HG03558 (cell line): Measurements from ENCODE around the gene PDZRN4.
"Not testable (repeated sequence)": the region's sequence is repeated elsewhere in the genome, so short reads cannot be mapped to it uniquely, and the experiment has no call there.

Experiments used
- ATAC-seq: cut with Tn5 transposase; IDR thresholded peaks from one replicate; pipeline ENCODE4 v1.9.1; 2021; ENCODE audit warnings: moderate number of reproducible peaks; ENCODE audit not compliant: unreplicated experiment; ENCODE audit errors: extremely low read depth

The PDZRN4 gene

GRCh38 chr12:41606468-41607445 is 418.6 kb downstream of the PDZRN4 start:
- no peak for ATAC-seq

- ATAC-seq, result no peak
Measured at GRCh38 chr12:41612892-41613557, 424.9 kb downstream of the PDZRN4 start.

DNA sequence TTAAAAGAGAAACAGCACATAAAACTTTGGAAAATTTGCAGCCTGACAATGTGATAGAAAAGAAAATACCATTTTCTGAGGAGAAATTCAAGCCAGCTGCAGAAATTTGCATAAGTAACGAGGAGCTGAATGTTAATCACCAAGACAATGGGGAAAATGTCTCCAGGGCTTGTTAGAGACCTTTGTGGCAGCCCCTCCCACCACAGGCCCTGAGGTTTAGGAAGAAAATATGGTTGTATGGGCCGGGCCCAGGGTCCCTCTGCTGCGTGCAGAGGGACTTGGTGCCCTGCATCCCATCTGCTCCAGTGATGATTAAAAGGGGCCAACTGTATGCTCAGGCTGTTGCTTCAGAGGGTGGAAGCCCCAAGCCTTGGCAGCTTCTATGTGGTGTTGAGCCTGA is 427.1 kb downstream of the PDZRN4 start:
- ATAC-seq, result not testable (repeated sequence)

GRCh38 chr12:41619705-41620104 is 431.6 kb downstream of the PDZRN4 start:
- no peak for ATAC-seq

- no peak for ATAC-seq
Measured at GRCh38 chr12:41621291-41621690, 433.2 kb downstream of the PDZRN4 start.
